H9 (cell line): Measurements from ENCODE around the gene IGFBP5. TPM values are rescaled to one million over a fixed set of nuclear protein-coding genes. Genes with fewer than 3 reads are reported as not detected.

Experiments
- DNase-seq: peaks from one replicate; pipeline ENCODE4 v3.0.0-alpha.2; 2017
- H2AFZ ChIP-seq: one replicate; pipeline ENCODE4 v1.6.1; 2013; ENCODE audit warnings: mild to moderate bottlenecking, low read length, control low read depth, moderate library complexity
- H2AK5ac ChIP-seq: 2 replicates; pipeline ENCODE4 v1.6.1; 2013; ENCODE audit warnings: low read length, control low read depth, mixed read lengths; ENCODE audit not compliant: insufficient read length
- H2BK120ac ChIP-seq: one replicate; pipeline ENCODE4 v1.6.1; 2013; ENCODE audit warnings: low read depth, mild to moderate bottlenecking, low read length, control low read depth, inconsistent platforms; ENCODE audit not compliant: poor library complexity, severe bottlenecking
- H2BK12ac ChIP-seq: 2 replicates; pipeline ENCODE4 v1.6.1; 2013; ENCODE audit warnings: low read length, control low read depth, mixed read lengths, low read depth; ENCODE audit not compliant: insufficient read length
- H2BK15ac ChIP-seq: 2 replicates; pipeline ENCODE4 v1.6.1; 2013; ENCODE audit warnings: low read depth, low read length, control low read depth
- H2BK20ac ChIP-seq: one replicate; pipeline ENCODE4 v1.6.1; 2013; ENCODE audit warnings: low read depth, mild to moderate bottlenecking, low read length, control low read depth, inconsistent platforms; ENCODE audit not compliant: poor library complexity, severe bottlenecking
- H2BK5ac ChIP-seq: 2 replicates; pipeline ENCODE4 v1.6.1; 2013; ENCODE audit warnings: low read length, control low read depth, mixed read lengths; ENCODE audit not compliant: insufficient read length
- H3K14ac ChIP-seq: 2 replicates; pipeline ENCODE4 v1.6.1; 2013; ENCODE audit warnings: low read length, control low read depth; ENCODE audit not compliant: insufficient read depth
- H3K18ac ChIP-seq: 2 replicates; pipeline ENCODE4 v1.6.1; 2013; ENCODE audit warnings: low read depth, mild to moderate bottlenecking, mixed read lengths, low read length, control low read depth; ENCODE audit not compliant: insufficient read length
- H3K23ac ChIP-seq: 2 replicates; pipeline ENCODE4 v1.6.1; 2013; ENCODE audit warnings: low read length, control low read depth, mixed read lengths, low read depth; ENCODE audit not compliant: insufficient read length
- H3K23me2 ChIP-seq: 2 replicates; pipeline ENCODE4 v1.6.1; 2013; ENCODE audit warnings: low read depth, mild to moderate bottlenecking, mixed read lengths, low read length, control low read depth; ENCODE audit not compliant: insufficient read length, poor library complexity, severe bottlenecking
- H3K27ac ChIP-seq: 2 replicates; pipeline ENCODE4 v1.5.1; 2013; ENCODE audit warnings: low read length, control low read depth, mixed read lengths, low read depth; ENCODE audit not compliant: insufficient read length
- H3K27me3 ChIP-seq: 2 replicates; pipeline ENCODE4 v1.6.1; 2013; ENCODE audit warnings: low read length, control low read depth, inconsistent platforms; ENCODE audit not compliant: insufficient read depth
- H3K4ac ChIP-seq: 2 replicates; pipeline ENCODE4 v1.6.1; 2013; ENCODE audit warnings: low read depth, mild to moderate bottlenecking, control low read depth, inconsistent platforms, low read length, moderate library complexity
- H3K4me1 ChIP-seq: 2 replicates; pipeline ENCODE4 v1.6.1; 2013; ENCODE audit warnings: low read length, control low read depth, inconsistent platforms; ENCODE audit not compliant: insufficient read depth
- H3K4me2 ChIP-seq: 2 replicates; pipeline ENCODE4 v1.6.1; 2013; ENCODE audit warnings: low read length, control low read depth, mixed read lengths; ENCODE audit not compliant: insufficient read length, insufficient read depth
- H3K56ac ChIP-seq: 2 replicates; pipeline ENCODE4 v1.6.1; 2013; ENCODE audit warnings: low read depth, mild to moderate bottlenecking, mixed read lengths, low read length, control low read depth; ENCODE audit not compliant: insufficient read length
- H3K79me1 ChIP-seq: 2 replicates; pipeline ENCODE4 v1.6.1; 2013; ENCODE audit warnings: low read depth, mild to moderate bottlenecking, moderate library complexity, low read length, control low read depth, inconsistent platforms; ENCODE audit not compliant: insufficient read depth, poor library complexity, severe bottlenecking
- H3K79me2 ChIP-seq: 2 replicates; pipeline ENCODE4 v1.6.1; 2013; ENCODE audit warnings: low read length, control low read depth, inconsistent platforms; ENCODE audit not compliant: insufficient read depth
- H3K9ac ChIP-seq: 2 replicates; pipeline ENCODE4 v1.6.1; 2013; ENCODE audit warnings: low read length, control low read depth, mixed read lengths; ENCODE audit not compliant: insufficient read length; ENCODE audit errors: extremely low read depth
- H3K9me3 ChIP-seq: one replicate; pipeline ENCODE4 v1.6.1; 2013; ENCODE audit warnings: low read depth, low read length, inconsistent platforms; ENCODE audit not compliant: control insufficient read depth
- H3T11ph ChIP-seq: one replicate; pipeline ENCODE4 v1.6.1; 2013; ENCODE audit warnings: mild to moderate bottlenecking, low read length, control low read depth, inconsistent platforms
- H4K20me1 ChIP-seq: one replicate; pipeline ENCODE4 v1.6.1; 2013; ENCODE audit not compliant: control insufficient read depth, insufficient read length, insufficient read depth
- H4K5ac ChIP-seq: 2 replicates; pipeline ENCODE4 v1.6.1; 2013; ENCODE audit warnings: low read depth, mild to moderate bottlenecking, mixed read lengths, low read length, control low read depth; ENCODE audit not compliant: insufficient read length
- H4K8ac ChIP-seq: replicated peaks from 2 replicates; pipeline ENCODE4 v1.6.1; 2013; ENCODE audit warnings: low read length, control low read depth, mixed read lengths, low read depth; ENCODE audit not compliant: insufficient read length
- H4K91ac ChIP-seq: 2 replicates; pipeline ENCODE4 v1.6.1; 2013; ENCODE audit warnings: low read depth, mild to moderate bottlenecking, moderate library complexity, mixed read lengths, low read length, control low read depth; ENCODE audit not compliant: insufficient read length
- H3K27ac Mint-ChIP-seq, 3 experiments: 2 replicates in 2 of 3; 3 replicates in 1 of 3; pipeline ENCODE4 v1.8.0; 2020 to 2021; ENCODE audit warnings: mixed read lengths in 3 of 3, mild to moderate bottlenecking in 1 of 3, moderate library complexity in 1 of 3
- H3K27me3 Mint-ChIP-seq: 2 replicates; pipeline ENCODE4 v1.8.0; 2021; ENCODE audit warnings: low read depth, mild to moderate bottlenecking, moderate library complexity, mixed read lengths
- H3K36me3 Mint-ChIP-seq, 3 experiments: 2 replicates in 2 of 3; 3 replicates in 1 of 3; pipeline ENCODE4 v1.8.0; 2020 to 2021; ENCODE audit warnings: low read depth in 3 of 3, mixed read lengths in 3 of 3; ENCODE audit not compliant: insufficient read depth in 1 of 3
- H3K4me1 Mint-ChIP-seq, 2 experiments: 2 replicates each; pipeline ENCODE4 v1.8.0; 2020; ENCODE audit warnings: mixed read lengths in 2 of 2
- H3K4me3 Mint-ChIP-seq, 2 experiments: 2 replicates in 1 of 2; 3 replicates in 1 of 2; pipeline ENCODE4 v1.8.0; 2020 to 2021; ENCODE audit warnings: mild to moderate bottlenecking in 2 of 2, mixed read lengths in 2 of 2, moderate library complexity in 1 of 2
- H3K9me3 Mint-ChIP-seq, 2 experiments: 2 replicates in 1 of 2; 3 replicates in 1 of 2; pipeline ENCODE4 v1.8.0; 2020; ENCODE audit warnings: mild to moderate bottlenecking in 2 of 2, mixed read lengths in 2 of 2, moderate library complexity in 1 of 2
- CTCF ChIP-seq: fragments of 200-600 bp; sonication (generic); conservative IDR thresholded peaks from 3 replicates; pipeline ENCODE4 v1.8.0; 2021; ENCODE audit warnings: antibody characterized with exemption, mild to moderate bottlenecking
- WGBS: extraction: QIAGEN DNeasy Blood & Tissue Kit; methylation state at CpG from one replicate; pipeline ENCODE4 v1.1.7; 2013; ENCODE audit warnings: missing lambda C conversion rate, low lambda C conversion rate, mixed read lengths; ENCODE audit not compliant: insufficient read length; ENCODE audit errors: extremely low coverage; 5-methylcytosine and 5-hydroxymethylcytosine counted together
- total RNA-seq: library from RNA; stranded (reverse); gene quantifications from 2 replicates; pipeline ENCODE4 v1.2.1, GENCODE V29; 2021

IGFBP5 gene
- total RNA-seq, 1 experiment from 2014 or later: 0.90 TPM

- H3K27ac ChIP-seq: no peak within 1 kb of the TSS
- H3K9me3 Mint-ChIP-seq: peaks cover 0 to 3% of the 10 kb centered on the region in 2 experiments; a peak in 2 of 5 replicates
- TF ChIP-seq CTCF: no peak
These were observed 62.3 kb downstream of the IGFBP5 start, which contains the start of gene IGFBP2 for GRCh38 chr2:216632952-216633615. TSS of gene IGFBP2 (plus strand) at chr2:216633420. CDS start at chr2:216633524, 104 bp downstream.

More at GRCh38 chr2:216632952-216633615, 62.3 kb downstream of the IGFBP5 start, which contains the start of gene IGFBP2:
- H2AFZ ChIP-seq: no peak within 1 kb of the TSS
- H3K27me3 Mint-ChIP-seq: peaks cover 23% of the 10 kb centered on the region
- no peak within 1 kb of the TSS for H4K5ac ChIP-seq
- peak within 1 kb of the TSS; percentile 86 for H3K14ac ChIP-seq
- H3K9me3 ChIP-seq: no peaks in the 10 kb centered on the region
- no peaks in the 10 kb centered on the region for H4K20me1 ChIP-seq
- H2BK20ac ChIP-seq: no peak within 1 kb of the TSS
- H3K27ac Mint-ChIP-seq: peak within 1 kb of the TSS; percentile 93 to 99 (median 96)
- H4K91ac ChIP-seq: no peak within 1 kb of the TSS
- no peak within 1 kb of the TSS for H3T11ph ChIP-seq
- H2BK15ac ChIP-seq: no peak within 1 kb of the TSS
- peaks cover 5% of the 10 kb centered on the region; the same call in 1 of the 2 replicates for H3K4me1 ChIP-seq
- no peak within 1 kb of the TSS for H3K23ac ChIP-seq
- H3K4me1 Mint-ChIP-seq: peaks cover 57 to 61% of the 10 kb centered on the region in 2 experiments
- H3K27me3 ChIP-seq: no peaks in the 10 kb centered on the region
- H2BK5ac ChIP-seq: no peak within 1 kb of the TSS
- peaks cover 3% of the 10 kb centered on the region for H3K79me1 ChIP-seq
- H3K79me2 ChIP-seq: peaks cover 17% of the 10 kb centered on the region; the same call in 1 of the 2 replicates
- no peak within 1 kb of the TSS for H3K56ac ChIP-seq
- DNase-seq: peak; percentile 87
- H3K18ac ChIP-seq: peak within 1 kb of the TSS; percentile 73
- H3K4me2 ChIP-seq: peak within 1 kb of the TSS; percentile 96
- H3K9ac ChIP-seq: peak within 1 kb of the TSS; percentile 63
- no peak within 1 kb of the TSS for H2BK12ac ChIP-seq
- H3K23me2 ChIP-seq: peaks cover 36% of the 10 kb centered on the region
- WGBS: no CpG with 5 or more reads among the region's 70 CpGs
- H2AK5ac ChIP-seq: no peak within 1 kb of the TSS
- peaks cover 7 to 20% (median 8%) of the 10 kb centered on the region in 3 experiments for H3K36me3 Mint-ChIP-seq
- peak within 1 kb of the TSS; percentile 97 to 100 for H3K4me3 Mint-ChIP-seq
- H3K4ac ChIP-seq: no peak within 1 kb of the TSS
- H2BK120ac ChIP-seq: no peak within 1 kb of the TSS
- no peak within 1 kb of the TSS for H4K8ac ChIP-seq
